GM19023 (cell line): ENCODE data around the gene WWC1.
A peak's percentile ranks its signal among the peaks of the same experiment; 100 is the strongest.

Source experiments
- ATAC-seq: cut with Tn5 transposase; IDR thresholded peaks from one replicate; pipeline ENCODE4 v1.9.1; 2021; ENCODE audit warnings: mild to moderate bottlenecking, moderate library complexity; ENCODE audit not compliant: unreplicated experiment

WWC1 gene

GRCh38 chr5:168291342-168291963 is at the start of gene WWC1:
TSS of gene WWC1 (plus strand) at chr5:168291645. CDS start at chr5:168292153, 508 bp downstream.
- peak; percentile 67 for ATAC-seq

GRCh38 chr5:168244838-168245559 is 46.4 kb upstream of the WWC1 start:
- no peak for ATAC-seq

GRCh38 chr5:168249923-168250322 is 41.5 kb upstream of the WWC1 start:
- no peak for ATAC-seq

GRCh38 chr5:168251259-168251658 is 40.2 kb upstream of the WWC1 start:
- no peak for ATAC-seq

- ATAC-seq = no peak
Observed at GRCh38 chr5:168254013-168254693, 37.3 kb upstream of the WWC1 start.

- no peak for ATAC-seq
Observed at GRCh38 chr5:168260353-168261226, 30.9 kb upstream of the WWC1 start.

GRCh38 chr5:168261227-168261571 is 30.2 kb upstream of the WWC1 start:
- no peak for ATAC-seq

- ATAC-seq = no peak
Observed at GRCh38 chr5:168262042-168262743, 29.3 kb upstream of the WWC1 start.

GRCh38 chr5:168263121-168263520 is 28.3 kb upstream of the WWC1 start:
- no peak for ATAC-seq

GRCh38 chr5:168266016-168266415 is 25.4 kb upstream of the WWC1 start:
- no peak for ATAC-seq

GRCh38 chr5:168268949-168269936 is 22.2 kb upstream of the WWC1 start:
- peak; percentile 93 for ATAC-seq

GRCh38 chr5:168269937-168270330 is 21.5 kb upstream of the WWC1 start:
- ATAC-seq = no peak

GRCh38 chr5:168270476-168270875 is 21.0 kb upstream of the WWC1 start:
- no peak for ATAC-seq

- no peak for ATAC-seq
Observed at GRCh38 chr5:168273056-168273980, 18.1 kb upstream of the WWC1 start.

- no peak for ATAC-seq
Observed at GRCh38 chr5:168274406-168274805, 17.0 kb upstream of the WWC1 start.

GRCh38 chr5:168275940-168276339 is 15.5 kb upstream of the WWC1 start:
- no peak for ATAC-seq

GRCh38 chr5:168282120-168282519 is 9.3 kb upstream of the WWC1 start:
- ATAC-seq = no peak

GRCh38 chr5:168284809-168285208 is 6.6 kb upstream of the WWC1 start:
- no peak for ATAC-seq
